Hepatocyte (in vitro differentiated cells): ENCODE data around the gene CENPA. TPM values are rescaled to one million over a fixed set of nuclear protein-coding genes. Genes with fewer than 3 reads are reported as not detected.

Experiments
- DNase-seq: peaks from one replicate; pipeline ENCODE4 v3.0.0-alpha.2; 2016; ENCODE audit warnings: low spot score
- H2AFZ ChIP-seq: fragments of 200-600 bp; sonication (generic); 2 replicates; pipeline ENCODE4 v1.6.0; 2016; ENCODE audit warnings: antibody characterized with exemption, mild to moderate bottlenecking
- H3K27ac ChIP-seq: fragments of 200-600 bp; sonication (generic); 2 replicates; pipeline ENCODE4 v1.5.1; 2016; ENCODE audit warnings: mild to moderate bottlenecking
- H3K27me3 ChIP-seq: fragments of 200-600 bp; sonication (generic); 2 replicates; pipeline ENCODE4 v1.6.1; 2016
- H3K36me3 ChIP-seq: fragments of 200-600 bp; sonication (generic); replicated peaks from 2 replicates; pipeline ENCODE4 v1.5.1; 2016; ENCODE audit warnings: low read depth; ENCODE audit not compliant: insufficient read depth
- H3K4me1 ChIP-seq: fragments of 200-600 bp; sonication (generic); 2 replicates; pipeline ENCODE4 v1.5.1; 2016; ENCODE audit warnings: mild to moderate bottlenecking, moderate library complexity; ENCODE audit not compliant: insufficient read depth
- H3K4me2 ChIP-seq: fragments of 200-600 bp; sonication (generic); 2 replicates; pipeline ENCODE4 v1.6.0; 2016
- H3K4me3 ChIP-seq: fragments of 200-600 bp; sonication (generic); 2 replicates; pipeline ENCODE4 v1.5.1; 2016; ENCODE audit warnings: mild to moderate bottlenecking
- H3K79me2 ChIP-seq: fragments of 200-600 bp; sonication (generic); 2 replicates; pipeline ENCODE4 v1.6.0; 2017; ENCODE audit warnings: mild to moderate bottlenecking
- H3K9me2 ChIP-seq: fragments of 200-600 bp; sonication (generic); replicated peaks from 2 replicates; pipeline ENCODE4 v1.6.0; 2017; ENCODE audit warnings: mild to moderate bottlenecking; ENCODE audit not compliant: insufficient read depth
- H3K9me3 ChIP-seq: fragments of 200-600 bp; sonication (generic); 2 replicates; pipeline ENCODE4 v1.5.1; 2016; ENCODE audit warnings: low read depth, mild to moderate bottlenecking
- H4K20me1 ChIP-seq: fragments of 200-600 bp; sonication (generic); 2 replicates; pipeline ENCODE4 v1.6.0; 2016; ENCODE audit warnings: mild to moderate bottlenecking; ENCODE audit not compliant: insufficient read depth, poor library complexity, severe bottlenecking
- CTCF ChIP-seq: fragments of 200-600 bp; sonication (generic); IDR thresholded peaks from 2 replicates; pipeline ENCODE4 v1.5.1; 2016; ENCODE audit warnings: antibody characterized with exemption, mild to moderate bottlenecking; ENCODE audit not compliant: poor library complexity
- EZH2 ChIP-seq: fragments of 200-600 bp; sonication (generic); IDR thresholded peaks from 2 replicates; pipeline ENCODE4 v1.6.1; 2016; ENCODE audit warnings: antibody characterized with exemption, mild to moderate bottlenecking, borderline replicate concordance
- EZH2phosphoT487 ChIP-seq: fragments of 200-600 bp; sonication (generic); IDR thresholded peaks from one replicate; pipeline ENCODE4 v1.6.1; 2018; ENCODE audit warnings: antibody characterized with exemption, mild to moderate bottlenecking, low read depth, moderate library complexity; ENCODE audit not compliant: unreplicated experiment, severe bottlenecking
- WGBS: methylation state at CpG from one replicate; pipeline ENCODE4 v1.1.6; 2016; ENCODE audit warnings: low lambda C conversion rate; ENCODE audit errors: missing lambda C conversion rate; 5-methylcytosine and 5-hydroxymethylcytosine counted together
- polyA plus RNA-seq: library from polyadenylated mRNA; unstranded; fragments of >200 nt; fragmentation: Nextera tagmentation; extraction: Ambion mirVana; gene quantifications from 2 replicates; pipeline ENCODE4 v1.2.1, GENCODE V29; 2016
- total RNA-seq: library from RNA; depleted of rRNA; stranded (reverse); fragments of >200 nt; gene quantifications from 2 replicates; pipeline ENCODE4 v1.2.3, GENCODE V29; 2014

CENPA gene
- total and polyA plus RNA-seq, 2 experiments from 2014 or later, result 1.7 to 5.5 TPM

GRCh38 chr2:26778098-26778497 is 7.8 kb upstream of the CENPA start:
- Histone ChIP-seq H3K4me3 (no peak overlapping the region), H3K4me1 (no peaks in the 10 kb centered on the region), H3K4me2 (no peak overlapping the region), H3K36me3 (no peaks in the 10 kb centered on the region), H3K27me3 (no peaks in the 10 kb centered on the region), H3K27ac (no peak overlapping the region), H4K20me1 (no peaks in the 10 kb centered on the region), H2AFZ (no peak overlapping the region), H3K79me2 (peaks cover 7% of the 10 kb centered on the region), H3K9me3 (no peaks in the 10 kb centered on the region), H3K9me2 (no peaks in the 10 kb centered on the region)
- TF ChIP-seq EZH2phosphoT487, result no peak
- no peak for TF ChIP-seq CTCF
- no peak for TF ChIP-seq EZH2
- WGBS, result 98% methylated on average over 18 of the region's 18 CpGs
- DNase-seq, result no peak

DNA sequence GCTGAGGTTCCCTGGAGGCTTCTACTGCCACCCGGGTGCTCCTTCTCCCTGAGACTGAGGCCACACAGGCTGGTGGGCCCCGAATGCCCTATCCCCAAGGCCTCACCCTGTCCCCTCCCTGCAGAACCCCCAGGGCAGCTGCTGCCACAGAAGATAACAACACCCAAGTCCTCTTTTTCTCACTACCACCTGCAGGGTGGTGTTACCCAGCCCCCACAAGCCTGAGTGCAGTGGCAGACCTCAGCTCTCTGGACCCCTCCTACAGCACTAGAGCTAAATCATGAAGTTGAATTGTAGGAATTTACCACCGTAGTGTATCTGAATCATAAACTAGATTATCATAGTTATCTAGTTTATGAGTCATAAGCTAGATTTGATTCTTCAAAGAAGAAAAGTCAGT is 7.3 kb upstream of the CENPA start:
- H3K36me3 ChIP-seq, result no peaks in the 10 kb centered on the region
- H3K79me2 ChIP-seq, result peaks cover 4% of the 10 kb centered on the region
- H3K27me3 ChIP-seq, result no peaks in the 10 kb centered on the region
- H2AFZ ChIP-seq, result no peak overlapping the region
- no peak overlapping the region for H3K4me2 ChIP-seq
- H3K27ac ChIP-seq, result no peak overlapping the region
- H3K9me3 ChIP-seq, result no peaks in the 10 kb centered on the region
- no peaks in the 10 kb centered on the region for H4K20me1 ChIP-seq
- TF ChIP-seq CTCF (no peak), EZH2 (no peak), EZH2phosphoT487 (no peak)
- H3K9me2 ChIP-seq, result no peaks in the 10 kb centered on the region
- no peak for DNase-seq
- H3K4me1 ChIP-seq, result no peaks in the 10 kb centered on the region
- H3K4me3 ChIP-seq, result no peak overlapping the region
- 74% methylated on average over 2 of the region's 3 CpGs for WGBS

DNA sequence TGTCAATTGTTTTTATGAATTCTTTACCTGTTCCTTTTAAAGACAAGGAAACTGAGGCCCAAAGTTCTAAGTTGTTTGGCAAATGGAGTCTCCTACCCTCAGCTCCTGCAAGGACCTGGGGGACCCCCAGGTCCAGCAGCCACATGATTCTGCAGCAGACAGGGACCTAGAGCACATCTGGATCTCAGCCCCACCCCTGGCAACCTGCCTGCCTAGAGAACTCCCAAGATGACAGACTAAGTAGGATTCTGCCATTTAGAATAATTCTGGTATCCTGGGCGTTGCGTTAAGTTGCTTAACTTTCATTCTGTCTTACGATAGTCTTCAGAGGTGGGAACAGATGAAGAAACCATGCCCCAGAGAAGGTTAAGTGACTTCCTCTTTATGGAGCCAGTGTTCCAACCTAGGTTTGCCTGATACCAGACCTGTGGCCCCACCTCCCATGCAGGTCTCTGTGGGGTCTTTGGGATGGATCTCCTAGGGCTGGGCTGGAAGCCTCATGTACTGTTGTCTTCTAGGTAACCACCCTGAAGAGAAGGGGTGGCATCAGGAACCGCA is 5.6 kb upstream of the CENPA start:
- Histone ChIP-seq H3K9me2 (no peaks in the 10 kb centered on the region), H3K4me2 (no peak overlapping the region), H3K36me3 (no peaks in the 10 kb centered on the region), H3K4me3 (no peak overlapping the region), H3K27ac (no peak overlapping the region), H4K20me1 (no peaks in the 10 kb centered on the region), H2AFZ (no peak overlapping the region), H3K9me3 (no peaks in the 10 kb centered on the region), H3K27me3 (no peaks in the 10 kb centered on the region), H3K4me1 (peaks cover 5% of the 10 kb centered on the region), H3K79me2 (no peaks in the 10 kb centered on the region)
- no peak for DNase-seq
- 95% methylated on average over 4 of the region's 4 CpGs for WGBS
- TF ChIP-seq CTCF (no peak), EZH2 (no peak), EZH2phosphoT487 (no peak)
